ENCODE measurements around the gene JPH4.

Gene JPH4

GRCh38 chr14:23579739-23580138 is 1.1 kb upstream of the JPH4 start:
- no peak for DNase-seq (ENCODE audit: low read depth in 2 of 2)

GRCh38 chr14:23579311-23579630 is 681 bp upstream of the JPH4 start:
- DNase-seq (ENCODE audit: low read depth in 2 of 2): no peak

DNA sequence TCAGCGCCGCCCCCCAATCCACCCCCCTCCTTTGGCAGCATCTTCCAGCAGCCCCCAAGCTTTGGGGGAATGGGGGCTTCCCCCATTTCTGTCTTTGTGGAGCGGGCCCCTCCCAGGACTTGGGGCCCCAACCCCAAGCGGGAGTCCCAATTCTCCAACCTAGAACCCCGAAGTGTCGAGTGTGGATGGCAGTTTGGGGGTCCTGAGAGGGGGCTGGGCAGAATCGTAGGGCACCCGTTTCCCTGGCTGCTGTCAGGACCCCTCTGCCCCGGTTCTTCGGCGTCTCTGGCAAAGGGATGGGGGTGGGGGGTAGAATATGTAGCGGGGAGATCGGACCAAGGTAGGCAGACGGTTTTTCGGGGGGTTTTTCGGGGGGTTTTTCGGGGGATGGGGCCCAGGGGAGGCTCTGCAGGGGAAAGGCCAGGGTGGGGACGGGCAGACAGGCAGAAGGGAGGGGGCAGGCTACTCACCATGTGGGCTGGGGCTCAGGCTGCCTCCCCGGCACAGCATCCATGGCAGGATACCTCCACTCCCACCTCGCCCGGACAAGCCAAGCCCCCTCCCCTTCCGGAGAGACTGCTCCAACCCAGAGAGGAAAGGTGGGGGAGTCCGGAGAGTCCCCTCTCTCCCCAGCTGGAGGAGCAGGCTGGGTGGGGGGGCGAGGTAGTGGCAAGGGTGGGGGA is 739 bp downstream of the JPH4 start:
- no peak for DNase-seq (ENCODE audit: low read depth in 2 of 2)

GRCh38 chr14:23577004-23577681 is 1.4 kb downstream of the JPH4 start:
- DNase-seq (ENCODE audit: low read depth in 2 of 2): no peak

DNA sequence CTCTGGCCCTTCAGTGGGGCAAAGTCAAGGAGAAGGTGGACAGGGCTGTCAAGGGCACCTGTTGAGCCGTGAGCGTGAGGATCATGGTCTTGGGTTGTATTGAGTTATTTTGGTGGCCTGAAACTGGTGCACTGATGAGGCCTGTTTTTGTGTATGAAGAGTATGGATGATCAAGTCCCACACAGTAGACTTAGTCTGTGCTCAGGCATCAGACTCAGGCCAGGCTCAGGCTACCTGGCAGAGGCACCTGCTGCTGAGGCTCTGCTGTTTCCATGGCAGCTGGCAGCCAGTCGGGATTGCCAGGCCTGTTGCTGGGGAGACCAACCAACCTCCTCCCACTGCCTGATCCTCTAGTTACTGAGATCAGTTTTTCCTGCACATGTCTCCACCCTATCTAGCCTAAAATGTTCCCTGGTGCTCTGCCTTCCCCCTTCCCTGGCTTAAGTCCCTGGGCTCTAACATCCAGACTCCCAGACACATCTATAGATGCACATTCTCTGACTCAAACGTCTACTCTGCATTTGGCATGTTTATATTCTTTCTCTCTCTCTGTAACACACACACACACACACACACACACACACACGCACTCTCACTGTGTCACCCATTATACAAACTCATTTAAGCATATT is 5.1 kb downstream of the JPH4 start:
- no peak for DNase-seq (ENCODE audit: low read depth in 2 of 2)

- no peak for DNase-seq (ENCODE audit: low read depth in 2 of 2)
Observed at GRCh38 chr14:23572836-23573235, 5.8 kb downstream of the JPH4 start.

DNA sequence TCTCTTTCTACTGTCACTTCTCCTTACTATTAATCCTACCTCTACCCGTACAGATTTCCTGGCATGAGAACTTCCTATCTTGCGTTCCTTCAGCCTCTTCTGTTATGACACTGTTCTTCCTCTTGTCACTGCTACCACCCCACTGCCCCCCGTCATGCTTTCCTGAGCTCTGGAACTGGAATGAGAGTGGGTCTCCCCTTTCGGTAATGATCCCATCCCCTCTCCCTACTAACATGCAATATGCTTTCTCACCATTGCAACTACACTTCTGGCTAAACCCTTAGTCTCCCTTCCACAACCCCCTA is 6.1 kb downstream of the JPH4 start:
- no peak for DNase-seq (ENCODE audit: low read depth in 2 of 2)

GRCh38 chr14:23571701-23572523 is 6.7 kb downstream of the JPH4 start:
- DNase-seq (ENCODE audit: low read depth in 2 of 2): no peak

DNA sequence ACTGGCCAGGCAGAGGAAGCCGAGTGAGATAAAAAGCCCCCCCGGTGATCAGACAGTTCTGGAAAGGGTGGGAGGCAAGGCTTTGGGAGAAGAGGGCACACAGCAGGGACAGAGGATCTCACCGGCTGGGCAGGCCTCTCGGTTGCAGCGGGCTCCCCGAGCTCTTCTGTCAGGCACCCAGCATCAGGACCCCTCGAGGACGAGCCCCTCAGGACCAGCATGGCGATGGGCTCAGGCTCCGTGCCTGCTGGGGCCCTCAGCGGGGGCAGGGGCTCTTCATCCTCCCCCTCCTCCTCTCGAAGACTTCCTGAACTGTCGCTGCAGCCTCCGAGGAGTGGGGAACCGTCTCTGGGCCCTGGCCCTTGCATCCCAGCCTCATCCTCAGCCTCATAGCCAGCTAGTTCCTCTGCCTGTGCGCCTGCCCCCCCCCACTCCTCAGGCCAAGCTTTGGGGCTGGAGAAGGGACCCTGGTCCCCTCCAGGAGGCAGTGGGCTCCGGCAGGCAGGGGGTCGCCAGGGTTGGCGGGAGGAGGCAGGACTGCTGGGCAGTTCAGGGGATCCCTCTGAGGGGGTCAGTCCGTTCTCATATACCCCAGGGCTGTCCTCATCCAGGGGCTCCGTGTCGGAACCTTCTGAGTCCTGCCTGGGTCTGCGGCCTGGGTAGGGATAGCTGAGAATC is 7.6 kb downstream of the JPH4 start:
- DNase-seq (ENCODE audit: low read depth in 2 of 2): no peak

GRCh38 chr14:23569443-23570151 is 9.0 kb downstream of the JPH4 start:
- no peak for DNase-seq (ENCODE audit: low read depth in 2 of 2)

- no peak for DNase-seq (ENCODE audit: low read depth in 2 of 2)
Observed at GRCh38 chr14:23568600-23569331, 9.8 kb downstream of the JPH4 start.

- DNase-seq (ENCODE audit: low read depth in 2 of 2): no peak
Observed at GRCh38 chr14:23568021-23568599, 10.5 kb downstream of the JPH4 start.

DNA sequence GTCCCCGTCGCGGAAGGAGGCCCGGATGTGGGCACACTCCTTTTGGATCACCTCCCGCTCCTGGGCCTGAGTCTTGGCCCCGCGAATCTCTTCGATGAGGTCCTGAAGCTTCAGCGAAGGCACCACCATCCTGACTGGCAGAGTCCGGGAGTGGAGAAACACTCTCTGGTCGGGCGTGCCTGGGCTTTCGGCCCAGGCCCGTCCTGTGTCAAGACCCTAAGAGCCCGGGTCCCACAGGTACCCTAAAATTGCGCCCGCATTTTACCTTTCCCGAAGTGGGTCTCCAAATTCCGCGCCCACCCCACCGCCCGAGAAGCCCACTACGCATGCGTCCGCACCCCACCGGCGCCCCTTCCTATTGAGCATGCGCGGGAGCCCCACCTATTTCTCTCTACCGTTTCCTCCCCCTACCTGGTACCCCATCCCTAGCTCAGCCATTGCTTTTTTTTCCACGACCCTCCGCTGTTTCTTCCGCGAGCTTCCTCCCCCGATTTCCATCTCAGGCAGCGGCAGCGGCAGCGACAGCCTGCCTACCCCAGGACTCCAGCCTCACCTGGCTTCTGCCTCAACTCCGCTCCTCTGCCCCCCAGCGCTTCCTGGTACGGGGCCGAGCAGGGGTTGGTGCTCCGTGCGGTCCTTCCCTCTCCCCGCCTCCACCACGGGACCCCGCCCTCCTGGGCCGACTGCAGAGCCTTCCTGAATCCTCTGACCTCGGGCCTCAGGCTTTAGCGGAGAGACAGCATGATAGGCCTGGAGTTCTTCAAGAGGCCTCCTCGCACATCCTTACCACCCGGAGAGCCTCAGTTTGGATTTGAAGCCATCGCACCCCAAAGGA is 11.2 kb downstream of the JPH4 start, which contains the start of gene AP1G2:
Gene AP1G2, minus strand, starts transcription at position 606 of the 835 bp plus-strand sequence. Its CDS starts 477 bp downstream, at position 129.
- DNase-seq (ENCODE audit: low read depth in 2 of 2): peak; percentile 81 to 95

GRCh38 chr14:23566778-23567185 is 11.8 kb downstream of the JPH4 start:
- DNase-seq (ENCODE audit: low read depth in 2 of 2): no peak

DNA sequence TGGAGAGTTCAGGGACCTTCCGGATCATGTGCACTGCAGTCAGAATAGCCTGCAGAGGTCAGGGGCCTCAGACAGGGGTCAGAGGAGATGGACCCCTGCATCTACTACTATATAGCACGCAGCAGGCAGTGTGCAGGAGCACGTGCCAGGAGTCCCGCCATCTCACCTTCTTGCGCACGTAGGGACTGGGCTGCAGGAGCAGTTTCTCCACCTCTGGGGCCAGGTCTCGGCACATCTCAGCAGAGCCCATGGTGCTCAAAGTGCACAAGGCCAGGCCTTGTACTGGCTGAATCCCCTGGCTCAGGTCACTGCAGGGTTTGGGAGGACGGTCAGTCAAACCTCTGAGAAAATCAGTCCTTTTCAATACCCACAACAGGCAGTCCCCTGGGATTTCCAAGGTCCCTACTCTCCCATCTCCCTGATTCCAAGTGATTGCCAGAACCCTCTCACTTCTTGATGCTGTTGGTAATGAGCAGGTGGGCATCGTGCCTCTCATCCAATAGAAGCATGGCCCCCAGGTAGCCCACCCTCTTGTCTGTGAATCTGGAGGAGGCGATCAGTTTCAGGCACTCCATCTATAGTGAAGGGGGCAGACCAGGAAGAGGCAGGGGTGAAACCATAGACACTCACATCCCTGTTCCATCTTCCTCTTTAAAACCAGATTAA is 12.3 kb downstream of the JPH4 start:
- DNase-seq (ENCODE audit: low read depth in 2 of 2): no peak

DNA sequence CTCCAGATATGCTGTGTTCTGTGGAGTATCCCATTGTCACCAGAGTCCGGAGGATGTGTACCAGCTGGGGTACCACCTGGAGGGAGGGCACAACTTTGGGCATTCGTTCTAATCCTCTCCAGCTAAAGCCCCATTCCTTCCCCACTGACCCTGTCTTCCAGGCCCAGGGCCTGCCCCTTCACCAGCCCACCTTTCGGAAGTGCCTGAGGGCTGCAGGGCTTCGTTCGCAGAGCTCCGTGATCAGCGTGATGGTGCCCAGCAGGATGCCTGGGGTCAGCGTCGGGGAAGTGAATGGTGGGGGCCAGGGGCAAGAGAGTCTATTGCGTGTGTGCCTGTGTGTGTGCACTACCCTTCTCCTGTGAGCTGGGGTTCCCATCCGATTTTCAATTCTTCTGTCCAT is 13.0 kb downstream of the JPH4 start:
- DNase-seq (ENCODE audit: low read depth in 2 of 2): no peak

DNA sequence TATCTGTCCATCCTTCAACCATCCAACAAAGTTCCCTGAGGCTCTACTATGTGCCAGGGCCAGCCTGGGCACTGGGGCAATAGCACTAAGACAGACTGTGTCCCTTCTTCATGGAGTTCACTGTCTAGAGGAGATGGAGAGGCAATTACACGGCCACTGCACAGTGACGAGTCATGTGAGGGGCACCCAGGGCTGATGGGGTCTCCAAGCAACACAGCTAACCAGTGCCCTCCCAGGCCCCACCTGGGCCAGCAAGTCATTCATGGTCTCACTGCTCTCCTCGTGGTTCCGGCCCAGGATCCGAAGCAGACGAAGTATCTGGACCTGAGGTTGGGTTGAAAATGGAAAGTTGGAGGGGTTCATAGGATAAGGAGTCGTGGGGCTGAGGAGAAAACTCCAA is 13.7 kb downstream of the JPH4 start:
- no peak for DNase-seq (ENCODE audit: low read depth in 2 of 2)

GRCh38 chr14:23564181-23564812 is 14.3 kb downstream of the JPH4 start:
- DNase-seq (ENCODE audit: low read depth in 2 of 2): no peak

All from stimulated activated CD4-positive, alpha-beta T cell treated with anti-CD3 and anti-CD28 coated beads, Interleukin-4, amount 100 ng/mL, for 48 hours (primary cell).